CD14-positive monocyte (primary cell): ENCODE data around the gene PCARE. TPM values are rescaled to one million over a fixed set of nuclear protein-coding genes. Genes with fewer than 3 reads are reported as not detected.

ENCODE experiments used
- DNase-seq, 3 donors: peaks; one replicate each; pipeline ENCODE4 v3.0.0-alpha.2; 2011 to 2022
- H2AFZ ChIP-seq: 2 replicates; pipeline ENCODE4 v1.6.0; 2012; ENCODE audit warnings: mild to moderate bottlenecking, low read depth, low read length, inconsistent platforms; ENCODE audit not compliant: insufficient read depth, poor library complexity, severe bottlenecking
- H3K27ac ChIP-seq, 2 donors: 1 replicate in 1 of 2; 2 replicates in 1 of 2; pipeline ENCODE4 v1.5.1; 2012 to 2013; ENCODE audit warnings: low read length in 2 of 2, control low read depth in 1 of 2, inconsistent platforms in 1 of 2, low read depth in 1 of 2, mild to moderate bottlenecking in 1 of 2
- H3K27me3 ChIP-seq, 2 donors: one replicate each; pipeline versions ENCODE4 v1.6.0 to v1.6.1; 2011 to 2013; ENCODE audit warnings: low read length in 2 of 2; ENCODE audit not compliant: control insufficient read depth in 2 of 2, insufficient read depth in 2 of 2
- H3K36me3 ChIP-seq, 2 donors: replicated peaks in 1 of 2; 1 replicate in 1 of 2; 2 replicates in 1 of 2; pipeline versions ENCODE4 v1.5.1 to v1.6.1; 2012 to 2013; ENCODE audit warnings: low read length in 2 of 2, control low read depth in 1 of 2, inconsistent platforms in 1 of 2, mild to moderate bottlenecking in 1 of 2; ENCODE audit not compliant: insufficient read depth in 2 of 2, control insufficient read depth in 1 of 2
- H3K4me1 ChIP-seq, 2 donors: 1 replicate in 1 of 2; 2 replicates in 1 of 2; pipeline versions ENCODE4 v1.5.1 to v1.6.1; 2012 to 2013; ENCODE audit warnings: low read length in 2 of 2, control low read depth in 1 of 2, inconsistent platforms in 1 of 2, mild to moderate bottlenecking in 1 of 2, moderate library complexity in 1 of 2; ENCODE audit not compliant: insufficient read depth in 2 of 2, control insufficient read depth in 1 of 2
- H3K4me2 ChIP-seq: replicated peaks from 2 replicates; pipeline ENCODE3; 2012; ENCODE audit warnings: low read length, moderate library complexity, mild to moderate bottlenecking; ENCODE audit not compliant: poor library complexity, severe bottlenecking; ENCODE audit errors: extremely low read depth
- H3K4me3 ChIP-seq, 3 experiments: fragments of 200-600 bp in 1 of 3; sonication (generic) in 1 of 3; replicated peaks in 1 of 3; 1 replicate in 2 of 3; 2 replicates in 1 of 3; pipeline ENCODE4 v1.5.1; 2011 to 2013; ENCODE audit warnings: low read length in 3 of 3, mild to moderate bottlenecking in 3 of 3, control low read depth in 2 of 3, low read depth in 2 of 3, inconsistent platforms in 1 of 3, moderate library complexity in 1 of 3
- H3K79me2 ChIP-seq: 2 replicates; pipeline ENCODE4 v1.6.0; 2012; ENCODE audit warnings: mild to moderate bottlenecking, control low read depth, inconsistent platforms, low read length, moderate library complexity; ENCODE audit not compliant: insufficient read depth
- H3K9ac ChIP-seq: 2 replicates; pipeline ENCODE4 v1.6.0; 2017; ENCODE audit warnings: low read length, mild to moderate bottlenecking; ENCODE audit not compliant: insufficient read depth, poor library complexity, severe bottlenecking
- H3K9me3 ChIP-seq, 2 donors: replicated peaks in 1 of 2; 1 replicate in 1 of 2; 2 replicates in 1 of 2; pipeline versions ENCODE4 v1.5.1 to v1.6.1; 2012 to 2013; ENCODE audit warnings: low read length in 2 of 2, control low read depth in 1 of 2; ENCODE audit not compliant: control insufficient read depth in 1 of 2, insufficient read depth in 1 of 2
- H4K20me1 ChIP-seq: 2 replicates; pipeline ENCODE4 v1.6.0; 2012; ENCODE audit warnings: mild to moderate bottlenecking, low read length, control low read depth, moderate library complexity; ENCODE audit not compliant: insufficient read depth
- H3K27ac Mint-ChIP-seq, 7 donors: one replicate each; pipeline ENCODE4 v1.8.0; 2020; ENCODE audit warnings: mild to moderate bottlenecking in 7 of 7, mixed read lengths in 7 of 7, moderate library complexity in 6 of 7, inconsistent platforms in 2 of 7
- H3K27me3 Mint-ChIP-seq, 3 donors: one replicate each; pipeline ENCODE4 v1.8.0; 2021 to 2022; ENCODE audit warnings: low read depth in 3 of 3, mild to moderate bottlenecking in 3 of 3, mixed read lengths in 3 of 3, moderate library complexity in 3 of 3, inconsistent platforms in 1 of 3
- H3K36me3 Mint-ChIP-seq, 2 donors: one replicate each; pipeline ENCODE4 v1.8.0; 2020; ENCODE audit warnings: mixed read lengths in 2 of 2, inconsistent platforms in 1 of 2, mild to moderate bottlenecking in 1 of 2
- H3K4me1 Mint-ChIP-seq: one replicate; pipeline ENCODE4 v1.8.0; 2020; ENCODE audit warnings: mild to moderate bottlenecking, mixed read lengths
- H3K4me3 Mint-ChIP-seq, 2 donors: one replicate each; pipeline ENCODE4 v1.8.0; 2020; ENCODE audit warnings: mild to moderate bottlenecking in 2 of 2, mixed read lengths in 2 of 2, moderate library complexity in 1 of 2
- H3K9me3 Mint-ChIP-seq, 7 donors: one replicate each; pipeline ENCODE4 v1.8.0; 2020 to 2022; ENCODE audit warnings: mixed read lengths in 7 of 7, mild to moderate bottlenecking in 6 of 7, moderate library complexity in 6 of 7, inconsistent platforms in 2 of 7
- CTCF ChIP-seq: fragments of 200-600 bp; IDR thresholded peaks from one replicate; pipeline ENCODE4 v1.8.0; 2022; ENCODE audit warnings: antibody characterized with exemption, mild to moderate bottlenecking
- WGBS: methylation state at CpG from one replicate; pipeline ENCODE4 v1.1.5; 2013; ENCODE audit warnings: missing lambda C conversion rate; ENCODE audit not compliant: insufficient coverage; 5-methylcytosine and 5-hydroxymethylcytosine counted together
- intact Hi-C, 2 donors: fragments of 100-400 bp; cut with micrococcal nuclease; formaldehyde crosslinking; loops; one replicate each; pipeline versions ENCODE4 v1.15.0 to v1.15.1; 2023
- polyA plus RNA-seq, 3 donors: library from polyadenylated mRNA; depleted of rRNA in 1 of 3; unstranded in 2 of 3; stranded (reverse) in 1 of 3; fragments of 300-500 nt in 2 of 3; fragments of >200 nt in 1 of 3; fragmentation: Illumina TruSeq in 2 of 3; gene quantifications; 1 replicate in 2 of 3; 2 replicates in 1 of 3; pipeline ENCODE4 v1.2.3, GENCODE V29; 2012 to 2021

Gene PCARE
- polyA plus RNA-seq, 3 donors: not detected

- H3K36me3 Mint-ChIP-seq: no peaks in the 10 kb centered on the region
- H3K4me3 Mint-ChIP-seq: no peak overlapping the region
- peak overlapping the region in 2 of 7 donors; percentile 51 to 70 for H3K27ac Mint-ChIP-seq
- peaks cover 22 to 24% of the 10 kb centered on the region in 2 donors for H3K4me1 ChIP-seq
- no peaks in the 10 kb centered on the region for H3K79me2 ChIP-seq
- H2AFZ ChIP-seq: no peak overlapping the region
- no peak for DNase-seq
- H3K4me3 ChIP-seq: no peak overlapping the region
- peaks cover 0 to 2% (median 0%) of the 10 kb centered on the region in 7 donors for H3K9me3 Mint-ChIP-seq
- no peak for TF ChIP-seq CTCF
- intact Hi-C loops: no loop called here
- peaks cover 15% of the 10 kb centered on the region for H3K4me1 Mint-ChIP-seq
- no peaks in the 10 kb centered on the region for H3K36me3 ChIP-seq
- peaks cover 0 to 2% (median 2%) of the 10 kb centered on the region in 3 donors for H3K27me3 Mint-ChIP-seq
- over 99% methylated on average over 13 of the region's 20 CpGs for WGBS
- H3K9ac ChIP-seq: no peak overlapping the region
- no peaks in the 10 kb centered on the region for H3K9me3 ChIP-seq
- H3K27ac ChIP-seq: no peak overlapping the region
- no peak overlapping the region for H3K4me2 ChIP-seq
- H3K27me3 ChIP-seq: no peaks in the 10 kb centered on the region
- H4K20me1 ChIP-seq: no peaks in the 10 kb centered on the region
Observed at GRCh38 chr2:29063646-29064345, 10.5 kb downstream of the PCARE start.

GRCh38 chr2:29063056-29063455 lies 11.3 kb downstream of the PCARE start:
- H2AFZ ChIP-seq: no peak overlapping the region
- no peaks in the 10 kb centered on the region for H3K79me2 ChIP-seq
- Mint-ChIP-seq H3K36me3 (no peaks in the 10 kb centered on the region), H3K9me3 (peaks cover 0 to 2% (median 0%) of the 10 kb centered on the region in 7 donors), H3K4me3 (no peak overlapping the region), H3K27me3 (no peaks in the 10 kb centered on the region), H3K27ac (no peak overlapping the region), H3K4me1 (peaks cover 15% of the 10 kb centered on the region)
- intact Hi-C loops: no loop called here
- H3K4me2 ChIP-seq: no peak overlapping the region
- no peak overlapping the region for H3K9ac ChIP-seq
- H3K27me3 ChIP-seq: no peaks in the 10 kb centered on the region
- no peak for TF ChIP-seq CTCF
- H3K4me3 ChIP-seq: no peak overlapping the region
- no peaks in the 10 kb centered on the region for H3K36me3 ChIP-seq
- WGBS: 98% methylated on average over 6 of the region's 6 CpGs
- DNase-seq: no peak
- H3K9me3 ChIP-seq: no peaks in the 10 kb centered on the region
- H3K4me1 ChIP-seq: peaks cover 22 to 24% of the 10 kb centered on the region in 2 donors
- H3K27ac ChIP-seq: no peak overlapping the region
- H4K20me1 ChIP-seq: no peaks in the 10 kb centered on the region
